Measurements from ENCODE around the gene TXNRD2. TPM values are rescaled to one million over a fixed set of nuclear protein-coding genes. Genes with fewer than 3 reads are reported as not detected.

The TXNRD2 gene
- total RNA-seq, 4 donors from 2014 or later = 8.4 to 33.2 (median 15.7) TPM

GRCh38 chr22:19963863-19964642 is 22.4 kb upstream of the TXNRD2 start:
- TF ChIP-seq CTCF (IDR thresholded peaks at IDR 0.05) (no peak), POLR2AphosphoS5 (IDR thresholded peaks at IDR 0.05) (no peak), POLR2A (IDR thresholded peaks at IDR 0.05) (no peak), EP300 (IDR thresholded peaks at IDR 0.05) (no peak)
- DNase-seq (ENCODE audit: low spot score in 2 of 2) = no peak
- Histone ChIP-seq H3K36me3 (peaks cover 47% of the 10 kb centered on the region), H3K27me3 (no peaks in the 10 kb centered on the region), H3K4me3 (peak overlapping the region; percentile 44), H3K4me1 (peaks cover 45% of the 10 kb centered on the region), H3K27ac (peak overlapping the region; percentile 93), H3K9me3 (no peaks in the 10 kb centered on the region)
- 78% methylated on average over 6 of the region's 12 CpGs for WGBS

GRCh38 chr22:19962909-19963806 is 21.5 kb upstream of the TXNRD2 start:
- Histone ChIP-seq H3K9me3 (no peaks in the 10 kb centered on the region), H3K36me3 (peaks cover 38% of the 10 kb centered on the region), H3K4me3 (peak overlapping the region; percentile 44), H3K27me3 (no peaks in the 10 kb centered on the region), H3K27ac (peak overlapping the region; percentile 93), H3K4me1 (peaks cover 49% of the 10 kb centered on the region)
- peak in 2 of 3 donors; percentile 72 to 89 for TF ChIP-seq POLR2AphosphoS5 (IDR thresholded peaks at IDR 0.05)
- TF ChIP-seq EP300 (IDR thresholded peaks at IDR 0.05) = no peak
- DNase-seq (ENCODE audit: low spot score in 2 of 2) = peak in 1 of 2 donors; percentile 90
- 66% methylated on average over 25 of the region's 30 CpGs for WGBS

- Histone ChIP-seq H3K36me3 (peaks cover 30% of the 10 kb centered on the region), H3K27me3 (no peaks in the 10 kb centered on the region), H3K4me1 (peaks cover 49% of the 10 kb centered on the region), H3K9me3 (no peaks in the 10 kb centered on the region), H3K27ac (peak overlapping the region; percentile 93), H3K4me3 (peak overlapping the region; percentile 44)
- no peak for DNase-seq (ENCODE audit: low spot score in 2 of 2)
- WGBS = 65% methylated on average over 9 of the region's 22 CpGs
- TF ChIP-seq CTCF (IDR thresholded peaks at IDR 0.05) = peak; percentile 24 to 81
- TF ChIP-seq EP300 (IDR thresholded peaks at IDR 0.05) = no peak
- TF ChIP-seq POLR2A (IDR thresholded peaks at IDR 0.05) = no peak
- TF ChIP-seq POLR2AphosphoS5 (IDR thresholded peaks at IDR 0.05) = no peak
Measured at GRCh38 chr22:19962246-19962908, 20.8 kb upstream of the TXNRD2 start.

GRCh38 chr22:19961868-19962245 is 20.2 kb upstream of the TXNRD2 start:
- H3K27ac ChIP-seq = peak overlapping the region; percentile 93
- WGBS = 75% methylated on average over 8 of the region's 8 CpGs
- H3K4me1 ChIP-seq = peaks cover 49% of the 10 kb centered on the region

More at GRCh38 chr22:19961868-19962245, 20.2 kb upstream of the TXNRD2 start:
- Histone ChIP-seq H3K36me3 (peaks cover 25% of the 10 kb centered on the region), H3K9me3 (no peaks in the 10 kb centered on the region), H3K4me3 (no peak overlapping the region), H3K27me3 (no peaks in the 10 kb centered on the region)
- no peak for TF ChIP-seq POLR2A (IDR thresholded peaks at IDR 0.05)
- TF ChIP-seq EP300 (IDR thresholded peaks at IDR 0.05) = no peak
- TF ChIP-seq CTCF (IDR thresholded peaks at IDR 0.05) = no peak
- no peak for TF ChIP-seq POLR2AphosphoS5 (IDR thresholded peaks at IDR 0.05)
- DNase-seq (ENCODE audit: low spot score in 2 of 2) = no peak
